ENCODE measurements around the gene LSM12. TPM values are rescaled to one million over a fixed set of nuclear protein-coding genes. Genes with fewer than 3 reads are reported as not detected.
"Not testable (repeated sequence)": the region's sequence is repeated elsewhere in the genome, so short reads cannot be mapped to it uniquely, and the experiment has no call there.

The LSM12 gene
- total RNA-seq, 1 experiment from 2014 or later = 109 TPM

GRCh38 chr17:44105941-44106340, 39.5 kb upstream of the LSM12 start:
- Histone ChIP-seq H3K36me3 (replicated peaks; ENCODE audit: control insufficient read depth, insufficient read depth, low read length) (peaks cover 1% of the 10 kb centered on the region; the same call in 1 of the 2 replicates), H3K4me3 (ENCODE audit: insufficient read depth, low read depth, low read length) (no peak overlapping the region), H3K27me3 (ENCODE audit: control insufficient read depth, insufficient read depth, low read length) (no peaks in the 10 kb centered on the region)
- DNase-seq = no peak

GRCh38 chr17:44105483-44105882, 39.0 kb upstream of the LSM12 start:
- Histone ChIP-seq H3K27me3 (ENCODE audit: control insufficient read depth, insufficient read depth, low read length) (no peaks in the 10 kb centered on the region), H3K36me3 (replicated peaks; ENCODE audit: control insufficient read depth, insufficient read depth, low read length) (peaks cover 1% of the 10 kb centered on the region; the same call in 1 of the 2 replicates), H3K4me3 (ENCODE audit: insufficient read depth, low read depth, low read length) (no peak overlapping the region)
- DNase-seq = no peak

GRCh38 chr17:44102849-44103622, 36.6 kb upstream of the LSM12 start:
- Histone ChIP-seq H3K4me3 (ENCODE audit: insufficient read depth, low read depth, low read length) (no peak overlapping the region), H3K36me3 (replicated peaks; ENCODE audit: control insufficient read depth, insufficient read depth, low read length) (no peaks in the 10 kb centered on the region), H3K27me3 (ENCODE audit: control insufficient read depth, insufficient read depth, low read length) (no peaks in the 10 kb centered on the region)
- no peak for DNase-seq

GRCh38 chr17:44101858-44102257, 35.4 kb upstream of the LSM12 start:
- H3K36me3 ChIP-seq (replicated peaks; ENCODE audit: control insufficient read depth, insufficient read depth, low read length); DNase-seq; H3K27me3 ChIP-seq (ENCODE audit: control insufficient read depth, insufficient read depth, low read length); H3K4me3 ChIP-seq (ENCODE audit: insufficient read depth, low read depth, low read length): not testable (repeated sequence)

- Histone ChIP-seq H3K4me3 (ENCODE audit: insufficient read depth, low read depth, low read length) (no peak overlapping the region), H3K36me3 (replicated peaks; ENCODE audit: control insufficient read depth, insufficient read depth, low read length) (no peaks in the 10 kb centered on the region; the same call in 1 of the 2 replicates), H3K27me3 (ENCODE audit: control insufficient read depth, insufficient read depth, low read length) (no peaks in the 10 kb centered on the region)
- DNase-seq = no peak
Observed at GRCh38 chr17:44097110-44097958, 30.9 kb upstream of the LSM12 start.

- H3K36me3 ChIP-seq (replicated peaks; ENCODE audit: control insufficient read depth, insufficient read depth, low read length) = peaks cover 10% of the 10 kb centered on the region
- DNase-seq = peak; percentile 93
- no peaks in the 10 kb centered on the region for H3K27me3 ChIP-seq (ENCODE audit: control insufficient read depth, insufficient read depth, low read length)
- H3K4me3 ChIP-seq (ENCODE audit: insufficient read depth, low read depth, low read length) = peak overlapping the region; percentile 40
Observed at GRCh38 chr17:44095647-44096496, 29.4 kb upstream of the LSM12 start.

GRCh38 chr17:44095388-44095646, 28.8 kb upstream of the LSM12 start:
- Histone ChIP-seq H3K4me3 (ENCODE audit: insufficient read depth, low read depth, low read length) (no peak overlapping the region), H3K36me3 (replicated peaks; ENCODE audit: control insufficient read depth, insufficient read depth, low read length) (peaks cover 10% of the 10 kb centered on the region), H3K27me3 (ENCODE audit: control insufficient read depth, insufficient read depth, low read length) (no peaks in the 10 kb centered on the region)
- no peak for DNase-seq

- Histone ChIP-seq H3K36me3 (replicated peaks; ENCODE audit: control insufficient read depth, insufficient read depth, low read length) (peaks cover 10% of the 10 kb centered on the region), H3K4me3 (ENCODE audit: insufficient read depth, low read depth, low read length) (no peak overlapping the region), H3K27me3 (ENCODE audit: control insufficient read depth, insufficient read depth, low read length) (no peaks in the 10 kb centered on the region)
- DNase-seq = no peak
Observed at GRCh38 chr17:44094701-44095387, 28.4 kb upstream of the LSM12 start.

- Histone ChIP-seq H3K36me3 (replicated peaks; ENCODE audit: control insufficient read depth, insufficient read depth, low read length) (peaks cover 11% of the 10 kb centered on the region), H3K4me3 (ENCODE audit: insufficient read depth, low read depth, low read length) (no peak overlapping the region), H3K27me3 (ENCODE audit: control insufficient read depth, insufficient read depth, low read length) (no peaks in the 10 kb centered on the region)
- no peak for DNase-seq
Observed at GRCh38 chr17:44093231-44093900, 26.9 kb upstream of the LSM12 start.

- Histone ChIP-seq H3K4me3 (ENCODE audit: insufficient read depth, low read depth, low read length) (no peak overlapping the region), H3K27me3 (ENCODE audit: control insufficient read depth, insufficient read depth, low read length) (no peaks in the 10 kb centered on the region), H3K36me3 (replicated peaks; ENCODE audit: control insufficient read depth, insufficient read depth, low read length) (peaks cover 11% of the 10 kb centered on the region)
- peak; percentile 31 for DNase-seq
Observed at GRCh38 chr17:44092051-44092450, 25.6 kb upstream of the LSM12 start.

GRCh38 chr17:44091200-44091997, 24.9 kb upstream of the LSM12 start:
- Histone ChIP-seq H3K36me3 (replicated peaks; ENCODE audit: control insufficient read depth, insufficient read depth, low read length) (peaks cover 11% of the 10 kb centered on the region), H3K27me3 (ENCODE audit: control insufficient read depth, insufficient read depth, low read length) (no peaks in the 10 kb centered on the region), H3K4me3 (ENCODE audit: insufficient read depth, low read depth, low read length) (no peak overlapping the region)
- peak; percentile 36 for DNase-seq

GRCh38 chr17:44088254-44088653, 21.8 kb upstream of the LSM12 start:
- peak; percentile 42 for DNase-seq
- no peak overlapping the region for H3K4me3 ChIP-seq (ENCODE audit: insufficient read depth, low read depth, low read length)
- H3K27me3 ChIP-seq (ENCODE audit: control insufficient read depth, insufficient read depth, low read length) = no peaks in the 10 kb centered on the region
- H3K36me3 ChIP-seq (replicated peaks; ENCODE audit: control insufficient read depth, insufficient read depth, low read length) = peaks cover 17% of the 10 kb centered on the region

- peak; percentile 82 for DNase-seq
- Histone ChIP-seq H3K36me3 (replicated peaks; ENCODE audit: control insufficient read depth, insufficient read depth, low read length) (peaks cover 21% of the 10 kb centered on the region), H3K27me3 (ENCODE audit: control insufficient read depth, insufficient read depth, low read length) (no peaks in the 10 kb centered on the region), H3K4me3 (ENCODE audit: insufficient read depth, low read depth, low read length) (peak overlapping the region; percentile 26)
Observed at GRCh38 chr17:44087319-44087718, 20.8 kb upstream of the LSM12 start.
